Measurements from ENCODE around the gene DHRS3. TPM values are rescaled to one million over a fixed set of nuclear protein-coding genes. Genes with fewer than 3 reads are reported as not detected.

Gene DHRS3
- total RNA-seq, 1 experiment from 2014 or later: 87.0 TPM

DNA sequence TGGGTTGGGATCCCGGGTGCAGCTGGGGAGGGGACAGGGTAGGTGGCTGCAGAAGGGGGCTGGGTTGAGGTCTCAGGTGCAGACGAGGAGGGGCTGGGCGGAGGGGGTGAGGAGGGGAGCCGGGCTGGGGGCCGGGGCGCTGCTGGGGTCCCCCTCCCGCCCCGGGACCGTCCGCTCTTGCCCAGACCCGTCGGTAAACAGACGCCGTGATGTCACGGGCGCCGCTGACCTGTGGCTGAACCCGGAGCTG, 22.3 kb downstream of the DHRS3 start:
- TF ChIP-seq TCF7L2 (IDR thresholded peaks at IDR 0.05; ENCODE audit: borderline replicate concordance, extremely low read depth, insufficient read depth, insufficient read length) (no peak), CBX3 (IDR thresholded peaks at IDR 0.05; ENCODE audit: low read depth) (no peak), ATF3 (IDR thresholded peaks at IDR 0.05) (no peak), SRF (IDR thresholded peaks at IDR 0.05; ENCODE audit: low read depth) (no peak), EZH2 (IDR thresholded peaks at IDR 0.05) (no peak), REST (IDR thresholded peaks at IDR 0.05; ENCODE audit: low read depth) (no peak), ELF1 (IDR thresholded peaks at IDR 0.05; ENCODE audit: borderline replicate concordance, low read depth) (no peak), ZNF274 (IDR thresholded peaks at IDR 0.05; ENCODE audit: low read depth, low read length) (no peak), FOSL1 (IDR thresholded peaks at IDR 0.05; ENCODE audit: low read depth) (no peak), EGR1 (IDR thresholded peaks at IDR 0.05; ENCODE audit: low read depth) (no peak)
- TF ChIP-seq, protein P1, sequence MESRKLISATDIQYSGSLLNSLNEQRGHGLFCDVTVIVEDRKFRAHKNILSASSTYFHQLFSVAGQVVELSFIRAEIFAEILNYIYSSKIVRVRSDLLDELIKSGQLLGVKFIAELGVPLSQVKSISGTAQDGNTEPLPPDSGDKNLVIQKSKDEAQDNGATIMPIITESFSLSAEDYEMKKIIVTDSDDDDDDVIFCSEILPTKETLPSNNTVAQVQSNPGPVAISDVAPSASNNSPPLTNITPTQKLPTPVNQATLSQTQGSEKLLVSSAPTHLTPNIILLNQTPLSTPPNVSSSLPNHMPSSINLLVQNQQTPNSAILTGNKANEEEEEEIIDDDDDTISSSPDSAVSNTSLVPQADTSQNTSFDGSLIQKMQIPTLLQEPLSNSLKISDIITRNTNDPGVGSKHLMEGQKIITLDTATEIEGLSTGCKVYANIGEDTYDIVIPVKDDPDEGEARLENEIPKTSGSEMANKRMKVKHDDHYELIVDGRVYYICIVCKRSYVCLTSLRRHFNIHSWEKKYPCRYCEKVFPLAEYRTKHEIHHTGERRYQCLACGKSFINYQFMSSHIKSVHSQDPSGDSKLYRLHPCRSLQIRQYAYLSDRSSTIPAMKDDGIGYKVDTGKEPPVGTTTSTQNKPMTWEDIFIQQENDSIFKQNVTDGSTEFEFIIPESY (IDR thresholded peaks at IDR 0.05; ENCODE audit: extremely low read depth, insufficient replicate concordance, low read length): no peak
- TF ChIP-seq, protein P2, sequence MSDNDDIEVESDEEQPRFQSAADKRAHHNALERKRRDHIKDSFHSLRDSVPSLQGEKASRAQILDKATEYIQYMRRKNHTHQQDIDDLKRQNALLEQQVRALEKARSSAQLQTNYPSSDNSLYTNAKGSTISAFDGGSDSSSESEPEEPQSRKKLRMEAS (IDR thresholded peaks at IDR 0.05): no peak
- DNase-seq (ENCODE audit: low read depth, low spot score) (no peak), ATAC-seq (peak; percentile 23; the same call in 1 of the 2 replicates)
- ChIA-PET POLR2A (interaction anchor here (0.6 kb wide), 1 partner anchor 22 kb away, joined by 3 read pairs; no protein-coding TSS in a partner anchor), CTCF (interaction anchor here (1.3 to 2.6 kb wide), 2 partner anchors 21 to 24 kb away, joined by 3 to 12 read pairs; no protein-coding TSS in a partner anchor), RAD21 (ENCODE audit: low non-redundant PET in 1 of 2, low total read pairs in 2 of 2, uncharacterized antibody in 2 of 2, unreplicated experiment in 2 of 2) (interaction anchor here (0.9 to 1.5 kb wide), 3 partner anchors 20 to 23 kb away, joined by 3 to 4 read pairs (median 3); no protein-coding TSS in a partner anchor)
- Histone ChIP-seq H3K9me2 (ENCODE audit: insufficient read depth) (no peaks in the 10 kb centered on the region), H2AFZ (ENCODE audit: low read depth, low read length, poor library complexity, severe bottlenecking) (no peak overlapping the region), H3K9me3 (ENCODE audit: control insufficient read depth in 1 of 2, insufficient read depth in 1 of 2, low read depth in 1 of 2, low read length in 2 of 2) (no peaks in the 10 kb centered on the region), H3K27ac (ENCODE audit: low read depth, low read length) (peak overlapping the region; percentile 76), H3K4me3 (replicated peaks in 1 of 2; ENCODE audit: low read depth in 1 of 2, low read length in 2 of 2) (peak overlapping the region; percentile 32 to 54), H3K79me2 (ENCODE audit: insufficient read depth, low read length) (peaks cover 65% of the 10 kb centered on the region), H3K27me3 (ENCODE audit: insufficient read depth, low read length) (no peaks in the 10 kb centered on the region), H3K36me3 (ENCODE audit: control insufficient read depth in 1 of 2, insufficient read depth in 2 of 2, low read length in 2 of 2) (no peaks in the 10 kb centered on the region), H3K4me1 (ENCODE audit: control insufficient read depth in 1 of 2, insufficient read depth in 2 of 2, low read length in 2 of 2) (peaks cover 42 to 80% of the 10 kb centered on the region in 2 experiments), H3K4me2 (ENCODE audit: low read length) (peak overlapping the region; percentile 76), H3K9ac (ENCODE audit: low read length) (peak overlapping the region; percentile 67), H4K20me1 (ENCODE audit: insufficient read depth) (no peaks in the 10 kb centered on the region)
- intact Hi-C loops (cut with micrococcal nuclease): loop anchor here (5.0 kb wide), 1 partner anchor 118 kb away; no protein-coding TSS in a partner anchor
- no TSS peak for BruUV-seq (replicated peaks)

Measured in HCT116 (cell line).